IPS-18a (cell line): ENCODE measurements around the gene FBXO42.

Source experiments
- H3K27ac ChIP-seq: one replicate; pipeline ENCODE4 v1.5.1; 2013; ENCODE audit warnings: low read length
- H3K27me3 ChIP-seq: one replicate; pipeline ENCODE4 v1.6.1; 2013; ENCODE audit warnings: mild to moderate bottlenecking, low read length; ENCODE audit not compliant: control insufficient read depth, insufficient read depth
- H3K36me3 ChIP-seq: one replicate; pipeline ENCODE4 v1.6.1; 2013; ENCODE audit warnings: low read depth, low read length; ENCODE audit not compliant: control insufficient read depth
- H3K4me1 ChIP-seq: one replicate; pipeline ENCODE4 v1.6.1; 2013; ENCODE audit warnings: low read depth, low read length; ENCODE audit not compliant: control insufficient read depth
- H3K4me3 ChIP-seq: one replicate; pipeline ENCODE4 v1.5.1; 2013; ENCODE audit warnings: low read length
- H3K9ac ChIP-seq: one replicate; pipeline ENCODE4 v1.6.1; 2013; ENCODE audit warnings: mild to moderate bottlenecking, low read length, moderate library complexity
- H3K9me3 ChIP-seq: one replicate; pipeline ENCODE4 v1.6.1; 2013; ENCODE audit warnings: low read depth, low read length; ENCODE audit not compliant: control insufficient read depth

The FBXO42 gene

DNA sequence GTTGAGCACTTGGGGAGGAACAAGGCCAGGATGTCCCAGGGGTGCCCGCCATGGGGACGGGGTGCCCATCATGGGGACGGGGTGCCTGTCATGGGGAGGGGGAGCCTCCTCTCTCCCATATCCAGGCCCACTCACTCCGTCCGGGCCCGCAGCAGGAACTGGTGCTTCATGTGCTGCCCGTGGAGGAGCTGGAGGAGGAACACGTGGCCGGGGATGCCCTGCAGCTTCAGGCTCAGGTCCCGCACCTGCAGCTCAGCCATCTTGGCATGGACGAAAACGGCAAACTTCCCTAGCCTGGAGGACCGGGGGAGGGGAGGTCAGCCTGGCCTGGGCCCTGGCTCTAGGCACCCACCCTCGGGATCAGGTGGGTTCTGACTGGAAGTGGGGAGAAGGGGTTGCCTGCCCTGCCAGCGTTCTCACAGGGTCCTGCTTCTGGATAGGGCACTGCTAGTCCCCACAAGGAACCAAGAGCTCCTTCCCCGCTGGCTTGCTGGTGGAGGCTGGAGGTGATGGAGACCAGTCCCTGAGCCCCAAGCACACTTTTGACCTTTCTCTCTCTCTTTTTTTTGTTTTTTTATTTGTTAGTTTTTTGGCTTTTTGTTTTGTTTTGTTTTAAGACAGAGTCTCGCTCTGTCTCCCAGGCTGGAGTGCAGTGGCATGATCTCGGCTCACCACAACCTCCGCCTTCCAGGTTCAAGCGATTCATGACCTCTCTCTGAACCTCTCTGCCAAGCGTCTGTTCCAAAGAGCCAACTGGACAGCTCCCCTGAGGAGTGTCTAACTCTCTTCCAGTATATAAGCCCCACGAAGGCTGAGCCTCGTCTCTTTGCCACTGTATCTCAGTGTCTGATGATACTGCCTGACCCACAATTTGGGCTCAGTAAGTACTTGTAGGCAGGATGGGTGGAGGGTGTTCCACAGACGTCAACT lies 149.7 kb downstream of the FBXO42 start:
- Histone ChIP-seq H3K4me3 (no peak overlapping the region), H3K27ac (no peak overlapping the region), H3K4me1 (no peaks in the 10 kb centered on the region), H3K36me3 (peaks cover 12% of the 10 kb centered on the region), H3K27me3 (no peaks in the 10 kb centered on the region), H3K9ac (no peak overlapping the region), H3K9me3 (no peaks in the 10 kb centered on the region)

DNA sequence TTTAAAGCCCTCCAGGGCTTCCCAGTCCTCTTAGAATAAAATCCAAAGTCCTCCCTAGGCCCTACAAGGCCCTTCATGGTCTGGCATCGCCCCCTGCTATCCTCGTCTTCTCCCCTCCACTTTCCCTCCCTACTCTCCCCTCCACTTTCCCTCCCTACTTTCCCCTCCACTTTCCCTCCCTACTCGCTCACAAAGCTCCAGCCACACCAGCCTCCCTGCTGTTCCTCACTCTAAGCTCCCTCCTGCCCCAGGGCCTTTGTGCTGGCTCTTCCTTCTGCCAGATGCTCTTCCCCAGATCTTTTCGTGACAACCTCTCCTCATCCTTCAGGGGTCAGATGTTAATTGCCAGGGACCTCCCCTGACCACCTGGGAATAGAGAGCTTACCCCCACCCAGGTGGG lies 152.6 kb downstream of the FBXO42 start:
- H3K36me3 ChIP-seq, result peaks cover 12% of the 10 kb centered on the region
- H3K27me3 ChIP-seq, result no peaks in the 10 kb centered on the region
- H3K27ac ChIP-seq, result no peak overlapping the region
- no peaks in the 10 kb centered on the region for H3K4me1 ChIP-seq
- no peaks in the 10 kb centered on the region for H3K9me3 ChIP-seq
- H3K4me3 ChIP-seq, result no peak overlapping the region
- H3K9ac ChIP-seq, result no peak overlapping the region

DNA sequence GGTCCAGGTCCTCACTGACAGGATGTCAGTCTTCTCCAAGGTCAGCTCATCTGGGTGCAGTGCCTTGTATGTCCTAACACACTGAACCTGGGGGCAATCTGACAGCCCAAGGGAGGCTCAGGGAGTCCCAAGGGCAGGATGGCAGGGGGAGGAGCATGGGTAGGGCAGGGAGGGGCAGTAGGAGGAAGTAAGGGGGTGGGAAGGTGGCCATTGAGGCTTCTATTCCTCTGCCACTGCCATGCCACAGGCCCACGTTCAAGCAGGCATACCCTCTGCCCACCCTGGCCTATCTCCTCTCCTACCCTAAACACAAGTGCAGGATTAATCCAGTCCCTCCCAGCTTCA lies 153.2 kb downstream of the FBXO42 start:
- no peaks in the 10 kb centered on the region for H3K9me3 ChIP-seq
- no peak overlapping the region for H3K27ac ChIP-seq
- no peak overlapping the region for H3K4me3 ChIP-seq
- no peaks in the 10 kb centered on the region for H3K4me1 ChIP-seq
- H3K9ac ChIP-seq, result no peak overlapping the region
- no peaks in the 10 kb centered on the region for H3K27me3 ChIP-seq
- peaks cover 9% of the 10 kb centered on the region for H3K36me3 ChIP-seq

DNA sequence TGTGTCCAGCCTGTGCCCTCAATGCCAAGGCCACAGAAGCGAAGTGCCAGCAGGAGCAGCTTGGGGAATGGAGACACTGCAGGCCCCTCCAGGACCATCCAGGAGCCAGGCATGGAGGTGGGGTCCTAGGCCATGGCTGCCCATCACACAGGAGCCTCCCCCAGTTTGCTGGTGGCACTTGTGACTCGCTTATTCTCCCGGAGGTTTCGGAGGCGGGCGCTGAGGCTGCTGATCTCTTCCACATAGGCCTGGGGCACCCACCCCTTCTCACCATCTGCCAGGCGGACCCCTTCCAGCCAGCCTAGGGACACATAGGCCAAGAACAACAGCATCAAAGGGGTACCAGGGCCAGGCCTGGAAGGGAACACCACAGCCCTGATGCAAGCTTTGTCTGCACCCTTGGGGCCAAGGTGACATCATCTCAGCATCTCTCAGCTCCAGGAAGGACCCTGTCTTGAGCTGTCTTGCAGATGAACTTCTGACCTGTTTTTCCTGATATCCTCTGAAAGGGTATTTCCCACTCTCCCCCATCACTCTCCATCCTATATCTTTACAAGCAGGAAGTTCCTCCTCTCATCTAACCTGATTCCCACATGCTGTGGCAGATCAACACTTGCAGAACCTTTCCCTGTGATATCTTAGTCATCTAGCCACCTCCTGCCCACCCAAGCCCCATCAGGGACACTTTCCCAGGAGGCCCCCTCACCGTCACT lies 153.7 kb downstream of the FBXO42 start:
- Histone ChIP-seq H3K27me3 (no peaks in the 10 kb centered on the region), H3K36me3 (peaks cover 6% of the 10 kb centered on the region), H3K4me3 (no peak overlapping the region), H3K4me1 (no peaks in the 10 kb centered on the region), H3K27ac (no peak overlapping the region), H3K9ac (no peak overlapping the region), H3K9me3 (no peaks in the 10 kb centered on the region)

DNA sequence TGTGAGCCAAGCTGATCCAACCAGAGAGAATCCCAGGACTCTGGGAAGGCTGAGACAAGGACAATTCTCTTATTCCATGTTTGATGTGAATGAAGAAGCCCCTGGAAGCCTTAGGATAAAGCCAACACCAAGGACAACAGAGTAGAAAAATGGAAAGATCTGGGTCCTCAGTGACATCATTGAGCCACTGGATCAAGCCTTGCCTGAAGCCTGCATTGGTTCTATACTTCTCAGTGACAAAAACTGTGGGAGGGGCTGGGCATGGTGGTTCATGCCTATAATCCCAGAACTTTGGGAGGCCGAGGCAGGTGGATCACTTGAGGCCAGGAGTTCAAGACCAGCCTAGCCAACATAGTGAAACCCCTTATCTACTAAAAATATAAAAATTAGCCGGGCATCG lies 155.4 kb downstream of the FBXO42 start:
- H3K36me3 ChIP-seq, result no peaks in the 10 kb centered on the region
- H3K27ac ChIP-seq, result no peak overlapping the region
- H3K9me3 ChIP-seq, result no peaks in the 10 kb centered on the region
- H3K4me1 ChIP-seq, result no peaks in the 10 kb centered on the region
- H3K9ac ChIP-seq, result no peak overlapping the region
- H3K27me3 ChIP-seq, result no peaks in the 10 kb centered on the region
- no peak overlapping the region for H3K4me3 ChIP-seq
